HepG2 (cell line): ENCODE data around the gene KCTD15. TPM values are rescaled to one million over a fixed set of nuclear protein-coding genes. Genes with fewer than 3 reads are reported as not detected.

Experiments
- ATAC-seq: fragments of 200-7000 bp; cut with Tn5 transposase; 3 replicates; pipeline ENCODE4 v1.9.1; 2020; ENCODE audit warnings: mild to moderate bottlenecking, moderate library complexity
- BruUV-seq: library from RNA; stranded (reverse); fragments of 400-500 nt; replicated peaks from 2 replicates; lab custom pipeline; 2021; lab: Mats Ljungman, UMichigan
- CTCF ChIA-PET: fragments of 300-600 bp; formaldehyde crosslinking; extraction: SDS; loops from one replicate; lab custom pipeline; 2021; ENCODE audit warnings: low total read pairs, inconsistent platforms, low intra/inter-chr PET ratio; lab: Yijun Ruan, JAX
- POLR2A ChIA-PET: fragments of 350-600 bp; sonication (Branson Sonifier 250); formaldehyde crosslinking; loops from one replicate; lab custom pipeline; 2020; ENCODE audit warnings: antibody characterized with exemption, inconsistent platforms; lab: Yijun Ruan, JAX
- DNase-seq: peaks from one replicate; pipeline ENCODE4 v3.0.0-alpha.2; 2015; ENCODE audit warnings: low spot score
- FAIRE-seq: peaks from 3 replicates; lab custom pipeline; 2011; peaks lifted over from hg19 to GRCh38; lab: Jason Lieb, UNC
- H2AFZ ChIP-seq: one replicate; pipeline ENCODE4 v1.6.1; 2011; ENCODE audit warnings: low read length, inconsistent platforms
- H3K27ac ChIP-seq: fragments of 300-600 bp; 3 replicates; pipeline ENCODE4 v1.8.0; 2011; ENCODE audit warnings: mixed run types, mild to moderate bottlenecking, mixed read lengths, low read length, inconsistent platforms; ENCODE audit not compliant: insufficient read depth; ENCODE audit errors: extremely low read length
- H3K27me3 ChIP-seq, 2 experiments: fragments of 200-600 bp in 1 of 2; 2 replicates in 1 of 2; 3 replicates in 1 of 2; pipeline versions ENCODE4 v1.6.0 to v1.8.0; 2011; ENCODE audit warnings: low read length in 2 of 2, mild to moderate bottlenecking in 2 of 2, moderate library complexity in 2 of 2, inconsistent platforms in 1 of 2; ENCODE audit not compliant: insufficient read depth in 2 of 2, control insufficient read depth in 1 of 2
- H3K36me3 ChIP-seq, 2 experiments: fragments of 200-600 bp in 1 of 2; replicated peaks in 1 of 2; 2 replicates in 1 of 2; 3 replicates in 1 of 2; pipeline versions ENCODE4 v1.5.1 to v1.8.0; 2011; ENCODE audit warnings: low read length in 2 of 2, inconsistent platforms in 1 of 2; ENCODE audit not compliant: insufficient read depth in 2 of 2, control insufficient read depth in 1 of 2
- H3K4me1 ChIP-seq: 2 replicates; pipeline ENCODE4 v1.5.1; 2012; ENCODE audit warnings: low read length, inconsistent platforms; ENCODE audit not compliant: insufficient read depth
- H3K4me2 ChIP-seq: 2 replicates; pipeline ENCODE4 v1.6.0; 2011; ENCODE audit warnings: low read depth, low read length, inconsistent platforms
- H3K4me3 ChIP-seq, 3 experiments: fragments of 200-600 bp in 1 of 3; sonication (generic), shearing (Covaris generic) in 1 of 3; replicated peaks in 1 of 3; 2 replicates each; pipeline ENCODE4 v1.5.1; 2011 to 2016; ENCODE audit warnings: low read length in 3 of 3, inconsistent platforms in 2 of 3, low read depth in 2 of 3, mild to moderate bottlenecking in 2 of 3, control low read depth in 1 of 3, mixed read lengths in 1 of 3; ENCODE audit not compliant: insufficient read depth in 1 of 3
- H3K79me2 ChIP-seq: one replicate; pipeline ENCODE4 v1.6.1; 2011; ENCODE audit warnings: low read length, inconsistent platforms; ENCODE audit not compliant: insufficient read depth
- H3K9ac ChIP-seq: 2 replicates; pipeline ENCODE4 v1.6.0; 2011; ENCODE audit warnings: mild to moderate bottlenecking, low read depth, low read length, inconsistent platforms; ENCODE audit not compliant: insufficient read depth
- H3K9me3 ChIP-seq: 2 replicates; pipeline ENCODE4 v1.5.1; 2012; ENCODE audit warnings: mild to moderate bottlenecking, low read length
- H4K20me1 ChIP-seq: 2 replicates; pipeline ENCODE4 v1.6.0; 2011; ENCODE audit warnings: inconsistent platforms, mild to moderate bottlenecking, low read length, moderate library complexity; ENCODE audit not compliant: insufficient read depth
- NR2C2 ChIP-seq: sonication (generic); formaldehyde crosslinking; IDR thresholded peaks from 2 replicates; pipeline ENCODE4 v1.4.0; 2020; ENCODE audit warnings: missing genetic modification reagents, mild to moderate bottlenecking, moderate library complexity, borderline replicate concordance
- PAX8 ChIP-seq: sonication (generic); formaldehyde crosslinking; IDR thresholded peaks from 2 replicates; pipeline ENCODE4 v1.8.0; 2022; ENCODE audit warnings: mild to moderate bottlenecking, missing genetic modification reagents, borderline replicate concordance
- UBTF ChIP-seq: sonication (generic); formaldehyde crosslinking; IDR thresholded peaks from 2 replicates; pipeline ENCODE4 v1.4.0; 2020; ENCODE audit warnings: mild to moderate bottlenecking, missing genetic modification reagents
- WIZ ChIP-seq: sonication (generic); formaldehyde crosslinking; IDR thresholded peaks from 2 replicates; pipeline ENCODE4 v1.5.1; 2020; ENCODE audit warnings: mild to moderate bottlenecking, missing genetic modification reagents
- ZNF512 ChIP-seq: sonication (generic); formaldehyde crosslinking; IDR thresholded peaks from 2 replicates; pipeline ENCODE4 v1.4.0; 2020; ENCODE audit warnings: mild to moderate bottlenecking, missing genetic modification reagents
- ZNF605 ChIP-seq: sonication (generic); formaldehyde crosslinking; IDR thresholded peaks from 2 replicates; pipeline ENCODE4 v1.8.0; 2022; ENCODE audit warnings: mild to moderate bottlenecking, missing genetic modification reagents
- ZNF629 ChIP-seq: sonication (generic); formaldehyde crosslinking; conservative IDR thresholded peaks from 2 replicates; pipeline ENCODE4 v1.5.0; 2020; ENCODE audit warnings: missing genetic modification reagents
- WGBS: methylation state at CpG from one replicate; pipeline ENCODE4 v1.1.6; 2017; ENCODE audit warnings: low lambda C conversion rate; 5-methylcytosine and 5-hydroxymethylcytosine counted together
- in situ Hi-C: cut with HindIII; loops from 2 replicates; pipeline ENCODE4 v1.10.0; 2017; ENCODE audit warnings: low pct_unique_long_range_greater_than_20kb; ENCODE audit not compliant: extremely low pct_ligation_motif_present
- intact Hi-C: fragments of 100-400 bp; cut with micrococcal nuclease; formaldehyde crosslinking; loops from one replicate; pipeline ENCODE4 v1.10.0; 2022; ENCODE audit not compliant: unreplicated experiment
- polyA plus RNA-seq, 8 experiments: library from polyadenylated mRNA; depleted of rRNA in 3 of 8; stranded (reverse) in 7 of 8; unstranded in 1 of 8; fragments of >200 nt; fragmentation: Illumina TruSeq in 4 of 8; extraction: Trizol in 4 of 8; gene quantifications; 2 replicates each; pipeline versions ENCODE4 v1.2.1 to v1.2.3, GENCODE V29; 2011 to 2016; ENCODE audit warnings: low read depth in 4 of 8, missing spikeins in 1 of 8, mixed read lengths in 1 of 8; ENCODE audit not compliant: insufficient read depth in 1 of 8
- total RNA-seq, 5 experiments: library from RNA; depleted of rRNA; stranded (reverse); fragments of >200 nt; fragmentation: Illumina TruSeq; extraction: Trizol; gene quantifications; 2 replicates each; pipeline ENCODE4 v1.2.3, GENCODE V29; 2016; ENCODE audit warnings: low read depth in 1 of 5

KCTD15 gene
- total and polyA plus RNA-seq, 2 of the 13 experiments (the other 11 are each of a cell fraction or from before 2014, with no cell fraction given): 13.2 to 16.7 TPM

- no peak for TF ChIP-seq UBTF (CRISPR knock-in tag)
Observed at GRCh38 chr19:33777351-33777750, 19.3 kb upstream of the KCTD15 start (continued).

- no peak overlapping the region for H3K9ac ChIP-seq
- in situ Hi-C loops (loop anchor here (5.0 kb wide), 2 partner anchors 220 to 320 kb away; no protein-coding TSS in a partner anchor), intact Hi-C loops (loop anchor here (1.0 to 2.0 kb wide), 2 partner anchors 221 to 367 kb away; no protein-coding TSS in a partner anchor)
- TF ChIP-seq ZNF605 (CRISPR knock-in tag) (0 out of 2 replicates have a peak, but pooled peaks have one; percentile 44), WIZ (no peak), PAX8 (CRISPR knock-in tag) (peak; percentile 27; the same call in 1 of the 2 replicates), ZNF512 (CRISPR knock-in tag) (no peak), NR2C2 (CRISPR knock-in tag) (0 out of 2 replicates have a peak, but pooled peaks have one; percentile 9), ZNF629 (CRISPR knock-in tag) (peak; percentile 83)
- BruUV-seq: no TSS peak
- no peaks in the 10 kb centered on the region for H3K9me3 ChIP-seq
- H2AFZ ChIP-seq: no peak overlapping the region
- ChIA-PET CTCF (interaction anchor here (0.8 to 5.6 kb wide), 17 partner anchors 17 to 443 kb away, joined by 3 to 148 read pairs (median 5); no protein-coding TSS in a partner anchor), POLR2A (interaction anchor here (1.7 kb wide), 1 partner anchor 319 kb away, joined by 7 read pairs; no protein-coding TSS in a partner anchor)
- FAIRE-seq (no peak), DNase-seq (no peak), ATAC-seq (no peak)
- H4K20me1 ChIP-seq: peaks cover 5% of the 10 kb centered on the region; the same call in 1 of the 2 replicates
- H3K4me2 ChIP-seq: no peak overlapping the region
- no peaks in the 10 kb centered on the region for H3K79me2 ChIP-seq
- peaks cover 6 to 52% of the 10 kb centered on the region in 2 experiments for H3K27me3 ChIP-seq
- H3K27ac ChIP-seq: no peak overlapping the region
- WGBS: 40% methylated on average over 9 of the region's 17 CpGs
- no peaks in the 10 kb centered on the region for H3K36me3 ChIP-seq
- H3K4me1 ChIP-seq: peaks cover 7% of the 10 kb centered on the region
- H3K4me3 ChIP-seq: no peak overlapping the region
Observed at GRCh38 chr19:33777753-33778088, 18.9 kb upstream of the KCTD15 start.
